Subcutaneous abdominal adipose tissue (tissue), 5 donors: Measurements from ENCODE around the gene NECAB2.

Experiments
- H3K27ac ChIP-seq: one replicate; pipeline ENCODE4 v1.7.0; 2013; ENCODE audit warnings: low read depth, mild to moderate bottlenecking, inconsistent platforms, low read length, moderate library complexity
- H3K27me3 ChIP-seq, 5 donors: one replicate each; pipeline ENCODE4 v1.7.0; 2013; ENCODE audit warnings: low read length in 5 of 5, inconsistent platforms in 1 of 5; ENCODE audit not compliant: control insufficient read depth in 5 of 5, insufficient read depth in 4 of 5
- H3K36me3 ChIP-seq, 5 donors: one replicate each; pipeline ENCODE4 v1.7.0; 2013; ENCODE audit warnings: low read length in 5 of 5; ENCODE audit not compliant: control insufficient read depth in 5 of 5, insufficient read depth in 5 of 5
- H3K4me1 ChIP-seq, 5 donors: one replicate each; pipeline ENCODE4 v1.7.0; 2013; ENCODE audit warnings: low read length in 5 of 5, mild to moderate bottlenecking in 3 of 5, moderate library complexity in 1 of 5; ENCODE audit not compliant: control insufficient read depth in 5 of 5, insufficient read depth in 5 of 5
- H3K4me3 ChIP-seq, 5 donors: one replicate each; pipeline ENCODE4 v1.7.0; 2013; ENCODE audit warnings: low read length in 5 of 5, low read depth in 1 of 5
- H3K9ac ChIP-seq, 5 donors: one replicate each; pipeline ENCODE4 v1.7.0; 2013; ENCODE audit warnings: low read length in 5 of 5, mild to moderate bottlenecking in 4 of 5, moderate library complexity in 3 of 5
- H3K9me3 ChIP-seq, 5 donors: one replicate each; pipeline ENCODE4 v1.7.0; 2013; ENCODE audit warnings: low read length in 5 of 5; ENCODE audit not compliant: control insufficient read depth in 5 of 5
- donor health status: healthy.
- donor health status: healthy.
- donor health status: healthy.
- donor health status: healthy.
- donor health status: healthy.

NECAB2 gene

GRCh38 chr16:83929811-83930555 is 38.1 kb upstream of the NECAB2 start:
- Histone ChIP-seq H3K4me3 (no peak overlapping the region), H3K9ac (no peak overlapping the region), H3K4me1 (peaks cover 0 to 12% (median 9%) of the 10 kb centered on the region in 5 donors), H3K27ac (no peak overlapping the region), H3K27me3 (peaks cover 0 to 11% (median 3%) of the 10 kb centered on the region in 5 donors), H3K9me3 (no peaks in the 10 kb centered on the region), H3K36me3 (peaks cover 0 to 7% (median under 1%) of the 10 kb centered on the region in 5 donors)

GRCh38 chr16:83930730-83931500 is 37.1 kb upstream of the NECAB2 start:
- H3K4me3 ChIP-seq, result no peak overlapping the region
- H3K9ac ChIP-seq, result no peak overlapping the region
- H3K9me3 ChIP-seq, result no peaks in the 10 kb centered on the region
- peaks cover 0 to 12% (median 9%) of the 10 kb centered on the region in 5 donors for H3K4me1 ChIP-seq
- no peak overlapping the region for H3K27ac ChIP-seq
- H3K27me3 ChIP-seq, result peaks cover 0 to 14% (median 3%) of the 10 kb centered on the region in 5 donors
- H3K36me3 ChIP-seq, result peaks cover 0 to 6% (median 0%) of the 10 kb centered on the region in 5 donors

GRCh38 chr16:83931556-83931955 is 36.5 kb upstream of the NECAB2 start:
- Histone ChIP-seq H3K27ac (no peak overlapping the region), H3K9me3 (no peaks in the 10 kb centered on the region), H3K27me3 (peaks cover 0 to 14% (median 3%) of the 10 kb centered on the region in 5 donors), H3K4me3 (no peak overlapping the region), H3K36me3 (peaks cover 0 to 6% (median 0%) of the 10 kb centered on the region in 5 donors), H3K9ac (no peak overlapping the region), H3K4me1 (peaks cover 0 to 6% (median 6%) of the 10 kb centered on the region in 5 donors)

GRCh38 chr16:83932304-83932703 is 35.7 kb upstream of the NECAB2 start:
- no peaks in the 10 kb centered on the region for H3K4me1 ChIP-seq
- H3K9ac ChIP-seq, result no peak overlapping the region
- no peak overlapping the region for H3K27ac ChIP-seq
- no peaks in the 10 kb centered on the region for H3K9me3 ChIP-seq
- peaks cover 0 to 14% (median 3%) of the 10 kb centered on the region in 5 donors for H3K27me3 ChIP-seq
- H3K4me3 ChIP-seq, result no peak overlapping the region
- H3K36me3 ChIP-seq, result peaks cover 0 to 6% (median 0%) of the 10 kb centered on the region in 5 donors

GRCh38 chr16:83932955-83933673 is 34.9 kb upstream of the NECAB2 start:
- Histone ChIP-seq H3K27ac (no peak overlapping the region), H3K27me3 (peaks cover 0 to 14% (median 3%) of the 10 kb centered on the region in 5 donors), H3K9ac (no peak overlapping the region), H3K9me3 (no peaks in the 10 kb centered on the region), H3K4me3 (no peak overlapping the region), H3K36me3 (peaks cover 0 to 6% (median 2%) of the 10 kb centered on the region in 5 donors), H3K4me1 (no peaks in the 10 kb centered on the region)

- no peak overlapping the region for H3K9ac ChIP-seq
Measured at GRCh38 chr16:83933885-83934683, 34.0 kb upstream of the NECAB2 start.

GRCh38 chr16:83934684-83934977 is 33.4 kb upstream of the NECAB2 start:
- Histone ChIP-seq H3K36me3 (peaks cover 0 to 2% (median 0%) of the 10 kb centered on the region in 5 donors), H3K9me3 (no peaks in the 10 kb centered on the region), H3K9ac (no peak overlapping the region), H3K27me3 (peaks cover 0 to 14% (median 3%) of the 10 kb centered on the region in 5 donors), H3K4me3 (no peak overlapping the region), H3K4me1 (peaks cover 0 to 7% (median 0%) of the 10 kb centered on the region in 5 donors), H3K27ac (no peak overlapping the region)

More at GRCh38 chr16:83933885-83934683, 34.0 kb upstream of the NECAB2 start:
- Histone ChIP-seq H3K27ac (no peak overlapping the region), H3K4me1 (peaks cover 0 to 2% (median 0%) of the 10 kb centered on the region in 5 donors), H3K36me3 (peaks cover 0 to 2% (median 0%) of the 10 kb centered on the region in 5 donors), H3K4me3 (no peak overlapping the region), H3K27me3 (peaks cover 0 to 14% (median 3%) of the 10 kb centered on the region in 5 donors), H3K9me3 (no peaks in the 10 kb centered on the region)

GRCh38 chr16:83935005-83935857 is 32.8 kb upstream of the NECAB2 start:
- Histone ChIP-seq H3K36me3 (peaks cover 0 to 2% (median 0%) of the 10 kb centered on the region in 5 donors), H3K9me3 (no peaks in the 10 kb centered on the region), H3K27me3 (peaks cover 0 to 14% (median 3%) of the 10 kb centered on the region in 5 donors), H3K4me3 (no peak overlapping the region), H3K27ac (no peak overlapping the region), H3K9ac (no peak overlapping the region), H3K4me1 (peaks cover 0 to 8% (median 0%) of the 10 kb centered on the region in 5 donors)
